ENCODE measurements around the gene FOXRED1.
A peak's percentile ranks its signal among the peaks of the same experiment; 100 is the strongest.
"Not testable (repeated sequence)": the region's sequence is repeated elsewhere in the genome, so short reads cannot be mapped to it uniquely, and the experiment has no call there.

FOXRED1 gene

DNA sequence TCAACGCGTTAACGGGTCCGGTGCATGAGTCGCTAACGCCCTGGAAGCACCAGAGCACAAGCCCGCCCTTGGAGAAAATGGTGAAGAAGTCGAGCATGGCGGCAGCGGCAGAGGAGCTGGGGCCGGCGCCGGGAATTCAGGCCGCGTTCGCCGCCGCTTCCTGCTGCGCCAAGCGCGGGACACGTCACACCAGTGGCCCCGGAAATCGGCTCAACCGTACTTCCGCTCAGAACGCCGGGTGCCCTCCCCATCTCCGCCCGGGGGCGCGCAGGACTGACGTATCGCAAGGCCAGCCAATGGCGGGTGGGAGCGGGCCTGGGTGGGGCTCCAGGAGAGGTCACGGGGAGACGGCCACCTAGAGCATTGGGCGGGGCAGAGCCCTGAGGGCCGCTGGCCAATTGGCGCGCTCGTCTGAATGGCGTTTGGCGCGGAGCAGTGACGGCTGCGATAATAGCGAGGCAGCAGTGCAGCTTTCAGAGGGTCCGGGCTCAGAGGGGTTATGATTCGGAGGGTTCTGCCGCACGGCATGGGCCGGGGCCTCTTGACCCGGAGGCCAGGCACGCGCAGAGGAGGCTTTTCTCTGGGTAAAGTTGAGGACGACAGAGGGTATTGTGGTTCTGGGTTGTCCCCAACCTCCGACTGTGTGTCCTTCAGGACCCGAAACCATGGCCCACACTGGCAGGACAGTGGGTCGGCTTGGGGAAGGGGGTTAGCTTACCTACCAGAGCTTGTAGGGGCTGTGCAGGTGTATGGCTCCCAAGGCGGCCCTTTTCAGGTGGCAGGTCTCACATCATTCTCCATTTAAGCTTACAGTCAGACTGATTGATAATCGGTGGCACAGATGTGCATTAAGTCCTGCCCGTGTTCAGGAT is at the start of gene FOXRED1, which contains the start of gene SRPRA:
Gene FOXRED1 (plus strand): TSS at position 447 of the 872 bp plus-strand sequence. CDS start 53 bp downstream, at position 500.
Gene SRPRA (minus strand): TSS at position 188 of the 872 bp plus-strand sequence. CDS start 91 bp downstream, at position 97.
- DNase-seq: peak; percentile 97 to 99

DNA sequence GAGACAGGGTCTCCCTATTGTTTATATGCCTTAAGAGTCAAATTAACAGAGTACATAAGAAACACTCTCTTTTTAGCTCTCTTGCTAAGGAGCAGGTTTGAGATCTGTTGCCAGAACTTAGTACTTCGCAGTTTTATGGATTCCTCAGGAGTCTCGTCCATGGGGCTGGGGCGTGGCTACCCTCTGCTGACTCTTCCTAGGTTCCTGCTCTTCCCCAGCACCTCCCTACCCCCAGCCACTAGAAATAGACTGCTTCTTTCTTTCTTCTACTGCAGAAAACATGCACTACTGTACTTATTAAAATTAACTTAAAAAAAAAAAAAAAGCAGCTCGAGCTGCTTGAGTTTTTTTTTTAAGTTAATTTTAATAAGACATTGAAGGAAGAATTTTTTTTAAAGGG is 49.4 kb upstream of the FOXRED1 start:
- DNase-seq: no peak

DNA sequence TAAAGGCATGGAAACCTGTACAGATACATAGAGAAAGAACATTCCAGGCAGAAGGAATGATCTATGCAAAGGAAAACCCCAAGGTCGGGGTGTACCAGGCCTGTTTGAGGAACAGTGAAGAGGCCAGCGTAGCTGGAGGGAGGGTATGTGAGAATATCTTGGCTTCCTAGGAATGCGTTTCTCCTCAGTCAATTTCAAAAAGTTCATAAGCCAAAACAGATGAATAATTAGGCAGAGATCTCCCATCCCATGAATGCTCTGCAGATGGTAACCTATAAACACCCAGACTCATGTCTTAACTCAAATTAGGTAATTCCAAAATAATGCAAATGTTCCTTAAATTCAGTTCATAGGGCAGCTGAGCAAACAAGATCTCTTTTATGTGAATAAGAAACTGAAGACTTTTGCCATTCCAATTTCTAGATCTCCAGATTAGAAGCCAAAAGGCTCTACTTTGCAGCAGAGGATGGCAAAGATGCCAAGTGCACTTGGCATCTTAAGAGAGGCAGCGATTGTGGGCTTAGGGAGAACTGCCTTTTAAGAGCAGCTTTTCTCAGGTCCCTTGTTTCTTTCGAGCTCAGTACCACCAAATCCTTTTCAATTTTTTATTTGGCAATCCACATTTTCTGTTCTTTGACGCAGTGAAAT is 44.2 kb upstream of the FOXRED1 start:
- DNase-seq: no peak

DNA sequence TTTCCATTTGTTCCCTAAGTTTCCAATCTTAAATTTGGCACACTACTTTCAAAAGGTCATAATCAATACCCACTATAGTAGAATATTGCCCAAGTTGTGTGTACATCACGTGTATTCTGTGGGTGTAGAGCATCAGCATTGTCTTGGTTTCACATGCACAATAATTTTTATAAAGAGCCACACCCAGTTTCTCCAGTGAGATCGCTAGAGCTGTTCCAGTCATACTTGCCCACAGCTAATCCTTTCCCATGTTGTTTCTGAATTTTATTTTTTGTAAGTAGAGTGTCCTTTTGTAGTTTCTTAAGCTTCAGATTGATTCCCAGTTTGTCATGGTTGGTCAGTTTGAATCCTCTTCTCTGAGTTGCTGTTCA is 43.7 kb upstream of the FOXRED1 start:
- no peak for DNase-seq

DNA sequence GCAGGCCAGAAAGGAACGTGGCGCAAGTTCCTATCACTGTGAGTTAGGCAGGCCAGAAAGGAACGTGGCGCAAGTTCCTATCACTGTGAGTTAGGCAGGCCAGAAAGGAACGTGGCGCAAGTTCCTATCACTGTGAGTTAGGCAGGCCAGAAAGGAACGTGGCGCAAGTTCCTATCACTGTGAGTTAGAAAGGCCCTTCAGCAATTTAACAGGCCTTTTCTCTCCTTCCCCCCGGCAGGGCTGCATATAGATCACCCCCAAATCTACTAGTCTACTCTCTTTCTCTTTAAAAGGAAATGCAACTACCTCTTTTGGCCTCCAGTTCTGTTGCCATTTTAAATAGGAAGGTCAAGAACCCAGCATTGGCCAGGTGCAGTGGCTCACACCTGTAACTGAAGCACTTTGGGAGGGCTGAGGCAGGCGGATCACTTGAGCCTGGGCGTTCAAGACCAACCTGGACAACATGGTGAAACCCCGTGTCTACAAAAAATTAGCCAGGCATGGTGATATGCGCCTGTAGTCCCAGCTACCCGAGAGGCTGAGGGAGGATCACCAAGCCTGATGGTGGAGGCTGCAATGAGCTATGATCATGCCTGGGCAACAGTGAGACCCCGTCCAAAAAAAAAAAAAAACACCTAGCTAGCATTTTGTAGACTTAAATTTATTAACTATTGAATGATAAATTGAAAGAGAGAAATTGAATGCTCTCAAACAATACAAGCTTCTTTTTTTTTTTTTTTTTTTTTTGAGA is 42.4 kb upstream of the FOXRED1 start:
- DNase-seq: no peak

DNA sequence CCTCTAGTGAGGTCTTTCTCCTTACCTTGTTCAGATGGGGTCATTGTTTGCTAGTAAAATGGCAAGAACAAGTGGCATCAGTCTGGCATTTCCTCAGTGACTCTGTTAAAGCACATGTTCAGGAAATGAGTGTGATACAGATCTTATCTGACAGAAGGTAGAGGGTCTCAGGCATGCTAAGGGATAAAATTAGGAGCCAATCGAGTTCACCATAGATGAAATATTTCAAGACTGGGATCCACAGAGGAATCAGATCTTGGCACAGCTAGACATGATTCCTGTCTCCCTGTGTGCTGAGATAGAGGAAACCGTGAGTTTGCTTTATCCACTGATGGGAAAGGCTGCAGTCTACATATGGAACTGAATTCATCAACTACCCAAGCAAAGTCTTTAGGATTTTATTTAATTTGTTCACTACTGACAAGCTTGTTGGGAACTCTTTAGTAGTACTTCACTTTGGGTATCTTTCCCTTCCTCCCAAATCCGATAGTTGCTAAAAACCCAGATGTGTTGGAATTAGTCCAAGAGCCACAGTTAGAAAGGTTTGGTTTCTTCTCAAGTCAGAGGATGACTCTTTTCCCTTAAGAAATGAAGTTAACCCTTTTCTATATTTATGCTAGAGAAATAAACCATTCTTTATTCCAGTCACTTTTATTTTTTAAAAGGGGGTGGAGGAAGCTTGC is 39.0 kb upstream of the FOXRED1 start:
- no peak for DNase-seq

DNA sequence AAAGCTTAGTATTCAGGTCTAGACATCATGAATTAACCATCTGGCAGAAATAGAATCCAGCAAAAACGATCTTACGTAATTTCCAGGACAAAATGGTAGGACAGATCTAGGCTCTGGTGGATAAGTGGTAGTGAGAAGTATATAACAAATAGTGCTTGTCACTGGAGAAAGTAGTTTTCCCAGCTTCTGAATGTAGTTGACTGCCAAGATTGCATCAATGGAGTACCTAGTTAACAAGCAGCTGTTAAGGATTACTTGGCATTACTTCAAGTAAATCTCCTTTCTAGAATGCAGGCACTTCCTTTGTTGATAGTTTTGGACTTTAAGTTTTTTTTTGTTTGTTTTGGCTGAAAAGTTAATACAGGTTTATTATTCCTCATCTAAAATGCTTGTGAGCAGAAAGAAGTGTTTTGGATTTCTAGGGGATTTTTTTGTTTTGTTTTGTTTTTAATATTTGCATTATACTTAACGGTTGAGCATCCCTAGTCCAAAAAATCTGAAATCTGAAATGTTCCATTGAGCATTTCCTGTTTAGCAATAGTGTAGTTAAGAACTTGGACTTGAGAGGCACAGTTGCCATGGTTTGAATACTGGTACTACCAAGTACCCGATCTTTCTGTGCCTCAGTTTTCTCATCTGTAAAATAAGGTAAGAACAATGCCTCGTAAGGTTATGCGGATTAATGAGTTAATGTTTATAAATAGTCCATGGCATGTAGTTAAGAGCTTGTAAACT is 37.1 kb upstream of the FOXRED1 start:
- no peak for DNase-seq

DNA sequence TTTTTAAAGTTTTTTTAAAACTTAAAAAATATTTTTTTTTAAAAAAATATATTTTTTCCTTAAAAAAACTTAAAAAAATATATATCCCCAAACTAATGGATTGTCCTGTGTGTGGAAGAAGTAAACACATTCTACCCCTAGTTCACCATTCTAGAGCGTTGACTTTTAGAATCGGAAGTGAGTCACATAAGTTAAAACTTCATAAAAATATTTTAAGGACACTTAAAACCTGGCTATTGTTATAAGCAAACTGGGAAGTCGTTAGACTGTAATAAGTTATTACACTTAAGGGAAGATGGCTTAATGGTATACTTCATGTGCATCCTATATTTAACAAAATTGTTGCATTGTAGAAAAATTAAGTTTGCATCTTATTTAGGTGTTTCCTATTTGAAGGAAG is 36.3 kb upstream of the FOXRED1 start:
- no peak for DNase-seq

DNA sequence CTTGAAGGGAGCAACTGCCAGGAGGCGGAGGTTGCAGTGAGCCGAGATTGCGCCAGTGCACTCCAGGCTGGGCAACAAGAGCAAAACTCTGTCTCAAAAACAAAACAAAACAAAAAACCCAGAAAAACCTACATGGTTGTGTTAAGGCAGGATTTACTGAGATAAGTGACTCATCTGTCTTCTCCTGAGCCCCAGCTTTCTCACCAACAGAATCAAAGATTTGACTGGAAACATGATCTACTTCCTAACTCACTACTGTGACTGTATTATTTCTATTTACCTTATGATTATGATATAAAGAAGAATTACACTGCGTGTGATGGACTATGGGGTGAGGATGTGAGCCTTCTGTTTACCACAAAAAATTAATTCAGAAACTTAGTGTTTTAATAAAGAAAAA is 35.6 kb upstream of the FOXRED1 start:
- no peak for DNase-seq

DNA sequence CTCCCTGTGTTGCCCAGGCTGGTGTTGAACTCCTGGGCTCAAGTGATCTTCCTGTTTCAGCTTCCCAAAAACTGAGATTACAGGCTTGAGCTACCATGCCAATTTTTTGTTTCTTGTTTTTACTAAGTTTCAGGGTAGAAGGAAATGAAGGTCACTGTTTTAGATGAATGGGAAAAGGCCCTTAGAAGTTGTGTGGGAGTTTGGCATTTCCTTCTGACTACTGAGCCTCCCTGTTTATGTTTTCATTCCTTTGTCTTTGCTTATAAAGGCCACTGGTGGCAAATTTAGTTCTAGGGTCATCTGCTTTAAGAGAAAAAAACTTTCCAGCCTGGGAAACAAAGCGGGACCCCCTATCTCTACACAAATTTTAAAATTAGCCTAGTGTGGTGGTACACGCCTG is 22.3 kb upstream of the FOXRED1 start:
- no peak for DNase-seq

DNA sequence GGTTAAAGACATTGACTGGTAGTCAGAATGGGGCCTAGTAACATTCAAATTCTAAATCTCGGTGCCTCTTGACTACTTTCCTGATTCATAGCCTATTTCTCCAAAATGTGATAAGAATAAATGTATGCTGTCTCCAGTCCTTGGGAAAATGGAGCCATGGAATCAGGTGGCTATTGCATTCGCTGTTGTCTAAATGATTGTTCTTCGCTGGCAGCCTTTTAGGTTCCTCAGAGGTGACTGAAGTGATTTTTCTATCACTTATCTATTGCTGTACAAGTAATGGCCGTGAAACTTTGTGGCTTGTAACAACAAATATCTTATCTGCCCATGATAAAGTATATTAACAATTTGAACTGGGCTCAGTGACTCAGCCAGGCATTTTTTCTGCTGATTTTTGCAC is 15.7 kb upstream of the FOXRED1 start:
- no peak for DNase-seq

DNA sequence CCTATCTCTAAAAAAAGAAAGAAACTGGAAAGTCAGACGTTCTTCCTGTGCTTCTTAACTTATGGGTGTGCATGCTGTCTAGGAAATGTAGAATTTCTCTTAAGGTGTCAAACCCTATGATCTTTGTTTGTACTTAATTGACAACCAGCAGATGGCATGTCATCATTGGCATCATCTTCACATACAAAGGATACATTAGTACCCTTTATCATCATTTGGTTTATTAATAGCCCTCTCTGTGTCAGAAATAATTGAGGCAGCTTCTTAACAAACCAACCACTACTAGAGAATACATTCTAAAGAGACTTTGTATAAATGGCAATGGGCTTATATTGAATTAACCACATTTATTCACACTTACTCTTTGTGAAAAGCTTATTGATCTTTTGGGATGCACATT is 14.1 kb upstream of the FOXRED1 start:
- no peak for DNase-seq

DNA sequence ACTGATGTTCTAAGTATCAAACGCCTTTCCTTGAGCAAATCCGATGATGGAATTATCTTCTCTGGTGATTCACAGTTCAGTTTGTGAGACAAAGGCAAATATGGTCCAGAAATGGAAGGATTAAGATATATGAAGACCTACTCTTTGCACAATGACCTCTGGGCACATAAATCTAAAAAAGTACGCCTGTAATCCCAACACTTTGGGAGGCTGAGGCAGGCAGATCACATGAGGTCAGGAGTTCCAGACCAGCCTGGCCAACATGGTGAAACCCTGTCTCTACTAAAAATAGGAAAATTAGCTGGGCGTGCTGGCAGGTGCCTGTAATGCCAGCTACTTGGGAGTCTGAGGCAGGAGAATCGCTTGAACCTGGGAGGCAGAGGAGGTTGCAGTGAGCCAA is 13.4 kb upstream of the FOXRED1 start:
- DNase-seq: not testable (repeated sequence)

DNA sequence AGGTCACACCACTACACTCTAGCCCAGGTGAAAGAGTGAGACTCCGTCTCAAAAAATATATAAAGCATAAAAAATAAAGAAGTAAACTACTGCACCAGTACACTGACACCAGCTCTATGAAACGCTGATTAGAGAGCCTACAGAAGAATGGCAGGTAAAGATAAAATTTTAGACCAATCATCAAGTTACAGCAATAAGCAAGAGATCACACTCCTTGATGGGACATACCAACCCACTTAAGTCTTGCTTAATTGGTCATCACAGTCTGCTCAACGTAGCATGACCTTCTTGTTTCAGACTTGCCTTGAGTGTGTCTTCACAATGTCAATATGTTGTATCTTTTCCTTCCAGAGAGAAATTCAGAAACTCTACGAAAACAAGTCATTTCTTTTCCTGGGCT is 12.7 kb upstream of the FOXRED1 start:
- DNase-seq: no peak

DNA sequence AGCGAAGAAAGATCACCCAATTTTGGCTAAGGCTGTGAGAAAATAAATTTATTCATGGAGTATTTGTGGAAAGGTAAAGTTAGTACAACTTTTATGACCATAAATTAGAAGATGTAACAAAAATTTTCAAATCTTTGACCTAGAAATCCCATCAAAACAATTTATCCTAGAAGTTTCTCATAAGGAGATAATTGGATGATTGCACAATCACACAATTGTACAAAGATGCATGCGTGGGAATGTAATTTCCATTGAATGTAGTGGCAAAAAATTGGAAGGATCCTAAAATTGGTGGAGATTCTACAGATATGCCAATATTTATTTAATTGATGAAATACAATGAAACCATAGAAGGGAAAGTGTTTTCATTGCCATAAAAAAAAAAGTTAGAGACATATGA is 11.8 kb upstream of the FOXRED1 start:
- DNase-seq: no peak

DNA sequence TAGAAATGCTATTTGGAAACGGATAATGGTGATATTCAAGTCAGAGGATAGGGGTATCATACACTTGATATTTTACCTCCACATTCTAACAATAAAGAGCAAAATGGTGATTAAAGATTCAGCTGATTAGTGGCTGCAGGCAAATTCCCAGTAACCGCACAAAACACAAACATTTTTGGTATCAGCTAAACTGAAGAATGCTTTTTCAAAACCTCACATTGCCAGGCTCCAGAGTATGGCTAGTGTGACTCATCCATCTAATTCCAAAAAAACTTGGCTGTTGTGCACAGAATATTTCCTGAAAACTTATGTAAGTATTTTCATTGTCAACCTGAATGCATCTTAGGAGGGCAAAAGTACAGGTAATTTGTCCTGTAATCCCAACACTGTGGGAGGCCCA is 11.2 kb upstream of the FOXRED1 start:
- DNase-seq: no peak

DNA sequence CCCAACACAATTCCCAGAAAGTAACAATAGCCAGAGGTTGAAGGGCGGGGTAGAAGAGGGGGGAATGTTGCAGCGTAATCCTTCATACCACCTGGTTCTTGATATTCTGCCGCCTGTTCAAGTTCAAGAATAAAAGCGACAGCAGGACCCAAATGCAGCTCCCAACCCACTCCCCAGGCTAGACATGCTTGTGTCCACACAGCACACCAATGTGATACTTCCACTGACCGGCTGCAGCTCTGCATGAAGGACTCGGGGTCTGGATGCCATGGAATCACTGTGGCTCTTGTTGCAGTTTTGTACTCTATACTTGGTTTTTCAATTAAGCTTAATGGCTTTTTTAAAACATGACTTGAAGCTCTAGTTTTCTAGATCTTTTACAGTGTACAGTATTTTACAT is 6.7 kb upstream of the FOXRED1 start:
- DNase-seq: no peak

DNA sequence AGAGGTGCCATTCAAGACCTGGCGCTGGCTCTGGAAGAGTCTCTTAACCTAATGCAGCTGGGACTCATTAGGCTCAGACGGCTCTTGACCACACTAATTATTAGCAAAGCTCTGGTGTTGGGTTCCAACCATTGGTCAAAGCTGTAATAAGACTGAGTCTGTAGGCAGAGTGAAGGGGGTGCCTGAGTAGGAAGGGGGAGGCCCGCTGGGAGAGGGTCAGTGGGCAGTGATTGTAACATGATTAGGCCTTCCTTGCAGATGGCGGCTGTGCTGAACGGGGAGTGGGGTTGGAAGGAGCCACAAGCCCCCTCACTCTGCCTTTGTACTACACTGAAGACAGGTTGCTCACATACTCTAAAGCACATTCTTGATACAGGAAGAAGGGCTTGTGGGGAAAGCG is 5.5 kb upstream of the FOXRED1 start:
- no peak for DNase-seq

DNA sequence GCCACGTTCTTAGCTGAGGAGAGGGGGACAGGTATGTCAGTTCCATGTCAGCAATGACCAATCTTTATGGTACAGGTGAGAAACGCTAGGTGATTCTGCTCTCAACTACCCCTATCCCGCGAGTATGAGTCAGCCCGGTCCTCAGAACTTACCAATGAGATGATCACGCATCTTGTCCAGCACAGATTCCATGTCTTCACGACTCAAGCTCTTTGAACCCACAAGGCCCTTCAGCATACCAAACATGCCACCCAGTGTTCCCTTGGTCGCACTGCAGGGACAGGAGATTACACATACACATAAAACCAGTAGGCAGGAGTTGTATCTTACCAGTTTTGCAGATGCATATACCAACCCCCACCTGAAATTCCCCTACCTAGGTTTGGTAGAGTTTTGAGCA is 3.1 kb upstream of the FOXRED1 start:
- DNase-seq: peak in 1 of 2 experiments; percentile 3

DNA sequence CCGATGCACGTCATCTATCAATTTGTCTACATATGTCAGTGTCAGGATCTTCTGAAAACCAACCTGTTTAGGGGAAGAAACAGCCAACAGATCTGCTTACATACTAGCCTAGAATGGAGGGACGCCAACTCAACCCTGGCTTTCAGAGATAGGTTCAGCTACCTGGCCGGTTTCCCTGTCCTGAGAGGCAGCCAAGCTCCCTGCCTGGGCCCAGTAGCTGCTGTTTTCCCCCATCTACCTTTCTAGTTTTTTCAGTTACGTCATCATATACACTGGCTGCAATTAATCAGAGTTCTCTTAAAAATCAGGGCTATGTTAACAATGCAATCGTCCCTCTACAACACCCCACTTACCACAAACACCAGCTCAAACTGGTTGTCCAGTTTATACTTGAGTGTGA is 1.3 kb upstream of the FOXRED1 start:
- no peak for DNase-seq

DNA sequence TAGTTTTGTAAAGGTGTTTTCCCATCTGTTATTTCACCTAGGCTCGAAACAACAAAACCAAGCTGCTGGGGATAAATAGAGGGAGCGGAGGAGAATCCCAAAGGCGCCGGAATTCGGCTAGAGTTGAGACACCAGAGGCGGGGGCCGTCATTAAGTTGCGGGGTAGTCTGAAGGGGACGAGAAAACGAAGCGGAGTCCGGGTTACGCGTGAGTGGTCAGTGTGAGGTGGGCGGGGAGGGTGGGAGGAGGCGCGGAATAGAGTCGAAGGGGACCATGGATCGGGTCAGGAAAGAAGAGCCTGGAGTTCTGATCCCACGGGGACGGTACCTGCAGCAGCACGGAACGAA is 620 bp upstream of the FOXRED1 start:
- DNase-seq: peak in 1 of 2 experiments; percentile 38

DNA sequence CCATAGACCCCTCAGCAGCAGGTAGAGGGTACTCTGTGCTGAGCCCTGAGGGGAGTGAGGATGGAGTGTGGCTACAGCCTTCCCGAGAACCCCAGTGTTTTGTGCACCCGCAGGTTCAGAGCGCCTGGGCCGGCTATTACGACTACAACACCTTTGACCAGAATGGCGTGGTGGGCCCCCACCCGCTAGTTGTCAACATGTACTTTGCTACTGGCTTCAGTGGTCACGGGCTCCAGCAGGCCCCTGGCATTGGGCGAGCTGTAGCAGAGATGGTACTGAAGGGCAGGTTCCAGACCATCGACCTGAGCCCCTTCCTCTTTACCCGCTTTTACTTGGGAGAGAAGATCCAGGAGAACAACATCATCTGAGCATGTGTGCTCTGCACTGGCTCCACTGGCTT is 8.4 kb downstream of the FOXRED1 start:
- no peak for DNase-seq

All from SHP77 (cell line).